Measurements from ENCODE around the gene CNDP1.

The CNDP1 gene

GRCh38 chr18:74497324-74497676 lies 37.0 kb upstream of the CNDP1 start:
- Histone ChIP-seq H3K4me1 (ENCODE audit: control insufficient read depth in 2 of 2, insufficient read depth in 1 of 2, low read depth in 1 of 2, low read length in 2 of 2) (peaks cover 5 to 13% of the 10 kb centered on the region in 2 donors), H3K36me3 (replicated peaks in 1 of 2; ENCODE audit: control insufficient read depth in 2 of 2, insufficient read depth in 2 of 2, low read length in 2 of 2) (peaks cover 8 to 46% of the 10 kb centered on the region in 2 donors), H3K4me2 (ENCODE audit: insufficient read depth, low read length, poor library complexity, severe bottlenecking) (peak overlapping the region; percentile 56), H2BK120ac (ENCODE audit: low read depth, low read length) (no peak overlapping the region), H3K27ac (replicated peaks; ENCODE audit: low read length) (no peak overlapping the region), H2AFZ (ENCODE audit: low read length) (no peak overlapping the region), H3K18ac (ENCODE audit: low read length) (no peak overlapping the region), H3K79me1 (ENCODE audit: low read depth, low read length) (peaks cover 4% of the 10 kb centered on the region), H2BK5ac (ENCODE audit: low read length) (no peak overlapping the region), H2BK12ac (ENCODE audit: low read length) (no peak overlapping the region), H3K23ac (ENCODE audit: low read depth, low read length, poor library complexity) (no peak overlapping the region), H3K14ac (ENCODE audit: low read length) (no peak overlapping the region), H4K8ac (ENCODE audit: low read depth, low read length) (no peak overlapping the region), H2AK5ac (ENCODE audit: low read depth, low read length) (no peak overlapping the region), H4K91ac (ENCODE audit: low read depth, low read length, poor library complexity) (no peak overlapping the region), H3K27me3 (ENCODE audit: control insufficient read depth in 3 of 3, insufficient read depth in 3 of 3, low read depth in 1 of 3, low read length in 3 of 3) (peaks cover 0 to 3% (median 0%) of the 10 kb centered on the region in 3 experiments), H3K4ac (ENCODE audit: low read length) (no peak overlapping the region), H3K9me3 (replicated peaks in 1 of 2; ENCODE audit: control insufficient read depth in 2 of 2, insufficient read depth in 1 of 2, low read depth in 1 of 2, low read length in 2 of 2) (peaks cover 0 to 1% of the 10 kb centered on the region in 2 donors), H3K9ac (ENCODE audit: low read depth, low read length, poor library complexity) (no peak overlapping the region), H3K4me3 (ENCODE audit: low read length in 2 of 2) (peak overlapping the region in 1 of 2 donors; percentile 86), H2BK15ac (ENCODE audit: low read length) (no peak overlapping the region)
- DNase-seq (ENCODE audit: low spot score), result no peak
- WGBS, 2 donors (ENCODE audit: extremely low coverage in 2 of 2, insufficient read length in 2 of 2, insufficient replicate concordance in 1 of 2), result no CpG with 5 or more reads among the region's 8 CpGs

GRCh38 chr18:74497778-74498177 lies 36.5 kb upstream of the CNDP1 start:
- no peak for DNase-seq (ENCODE audit: low spot score)
- Histone ChIP-seq H4K91ac (ENCODE audit: low read depth, low read length, poor library complexity) (no peak overlapping the region), H4K8ac (ENCODE audit: low read depth, low read length) (no peak overlapping the region), H2BK5ac (ENCODE audit: low read length) (no peak overlapping the region), H2BK15ac (ENCODE audit: low read length) (no peak overlapping the region), H3K9me3 (replicated peaks in 1 of 2; ENCODE audit: control insufficient read depth in 2 of 2, insufficient read depth in 1 of 2, low read depth in 1 of 2, low read length in 2 of 2) (no peaks in the 10 kb centered on the region), H3K79me1 (ENCODE audit: low read depth, low read length) (peaks cover 4% of the 10 kb centered on the region), H3K18ac (ENCODE audit: low read length) (no peak overlapping the region), H3K9ac (ENCODE audit: low read depth, low read length, poor library complexity) (no peak overlapping the region), H3K4me3 (ENCODE audit: low read length in 2 of 2) (no peak overlapping the region), H3K4ac (ENCODE audit: low read length) (no peak overlapping the region), H3K14ac (ENCODE audit: low read length) (no peak overlapping the region), H3K4me2 (ENCODE audit: insufficient read depth, low read length, poor library complexity, severe bottlenecking) (no peak overlapping the region), H2AK5ac (ENCODE audit: low read depth, low read length) (no peak overlapping the region), H2BK12ac (ENCODE audit: low read length) (no peak overlapping the region), H3K4me1 (ENCODE audit: control insufficient read depth in 2 of 2, insufficient read depth in 1 of 2, low read depth in 1 of 2, low read length in 2 of 2) (peaks cover 5 to 13% of the 10 kb centered on the region in 2 donors), H2AFZ (ENCODE audit: low read length) (no peak overlapping the region), H3K27me3 (ENCODE audit: control insufficient read depth in 3 of 3, insufficient read depth in 3 of 3, low read depth in 1 of 3, low read length in 3 of 3) (peaks cover 0 to 3% (median 0%) of the 10 kb centered on the region in 3 experiments), H2BK120ac (ENCODE audit: low read depth, low read length) (no peak overlapping the region), H3K36me3 (replicated peaks in 1 of 2; ENCODE audit: control insufficient read depth in 2 of 2, insufficient read depth in 2 of 2, low read length in 2 of 2) (peaks cover 10 to 51% of the 10 kb centered on the region in 2 donors), H3K27ac (replicated peaks; ENCODE audit: low read length) (no peak overlapping the region), H3K23ac (ENCODE audit: low read depth, low read length, poor library complexity) (no peak overlapping the region)
- no CpG with 5 or more reads among the region's 3 CpGs for WGBS, 2 donors (ENCODE audit: extremely low coverage in 2 of 2, insufficient read length in 2 of 2, insufficient replicate concordance in 1 of 2)

GRCh38 chr18:74498712-74499627 lies 35.3 kb upstream of the CNDP1 start:
- Histone ChIP-seq H3K36me3 (replicated peaks in 1 of 2; ENCODE audit: control insufficient read depth in 2 of 2, insufficient read depth in 2 of 2, low read length in 2 of 2) (peaks cover 16 to 60% of the 10 kb centered on the region in 2 donors), H3K4me2 (ENCODE audit: insufficient read depth, low read length, poor library complexity, severe bottlenecking) (no peak overlapping the region), H2AFZ (ENCODE audit: low read length) (no peak overlapping the region), H2AK5ac (ENCODE audit: low read depth, low read length) (no peak overlapping the region), H2BK12ac (ENCODE audit: low read length) (no peak overlapping the region), H2BK15ac (ENCODE audit: low read length) (no peak overlapping the region), H3K18ac (ENCODE audit: low read length) (no peak overlapping the region), H3K4me1 (ENCODE audit: control insufficient read depth in 2 of 2, insufficient read depth in 1 of 2, low read depth in 1 of 2, low read length in 2 of 2) (peaks cover 5 to 13% of the 10 kb centered on the region in 2 donors), H3K14ac (ENCODE audit: low read length) (no peak overlapping the region), H4K91ac (ENCODE audit: low read depth, low read length, poor library complexity) (no peak overlapping the region), H3K9me3 (replicated peaks in 1 of 2; ENCODE audit: control insufficient read depth in 2 of 2, insufficient read depth in 1 of 2, low read depth in 1 of 2, low read length in 2 of 2) (no peaks in the 10 kb centered on the region), H2BK5ac (ENCODE audit: low read length) (no peak overlapping the region), H3K23ac (ENCODE audit: low read depth, low read length, poor library complexity) (no peak overlapping the region), H3K9ac (ENCODE audit: low read depth, low read length, poor library complexity) (no peak overlapping the region), H3K4me3 (ENCODE audit: low read length in 2 of 2) (no peak overlapping the region), H4K8ac (ENCODE audit: low read depth, low read length) (no peak overlapping the region), H3K79me1 (ENCODE audit: low read depth, low read length) (peaks cover 4% of the 10 kb centered on the region), H3K4ac (ENCODE audit: low read length) (no peak overlapping the region), H3K27ac (replicated peaks; ENCODE audit: low read length) (no peak overlapping the region), H2BK120ac (ENCODE audit: low read depth, low read length) (no peak overlapping the region), H3K27me3 (ENCODE audit: control insufficient read depth in 3 of 3, insufficient read depth in 3 of 3, low read depth in 1 of 3, low read length in 3 of 3) (peaks cover 0 to 3% (median 0%) of the 10 kb centered on the region in 3 experiments)
- no peak for DNase-seq (ENCODE audit: low spot score)
- no CpG with 5 or more reads among the region's 14 CpGs for WGBS, 2 donors (ENCODE audit: extremely low coverage in 2 of 2, insufficient read length in 2 of 2, insufficient replicate concordance in 1 of 2)

- peaks cover 0 to 3% (median 0%) of the 10 kb centered on the region in 3 experiments for H3K27me3 ChIP-seq (ENCODE audit: control insufficient read depth in 3 of 3, insufficient read depth in 3 of 3, low read depth in 1 of 3, low read length in 3 of 3)
- no peak for DNase-seq (ENCODE audit: low spot score)
- no peak overlapping the region for H2AK5ac ChIP-seq (ENCODE audit: low read depth, low read length)
- H4K91ac ChIP-seq (ENCODE audit: low read depth, low read length, poor library complexity), result no peak overlapping the region
- no peak overlapping the region for H3K14ac ChIP-seq (ENCODE audit: low read length)
- H2BK12ac ChIP-seq (ENCODE audit: low read length), result no peak overlapping the region
- H3K18ac ChIP-seq (ENCODE audit: low read length), result no peak overlapping the region
- no peak overlapping the region for H3K27ac ChIP-seq (replicated peaks; ENCODE audit: low read length)
- no peak overlapping the region for H3K4me3 ChIP-seq (ENCODE audit: low read length in 2 of 2)
- peaks cover 5 to 13% of the 10 kb centered on the region in 2 donors for H3K4me1 ChIP-seq (ENCODE audit: control insufficient read depth in 2 of 2, insufficient read depth in 1 of 2, low read depth in 1 of 2, low read length in 2 of 2)
- no peak overlapping the region for H2BK15ac ChIP-seq (ENCODE audit: low read length)
- no CpG with 5 or more reads among the region's 9 CpGs for WGBS, 2 donors (ENCODE audit: extremely low coverage in 2 of 2, insufficient read length in 2 of 2, insufficient replicate concordance in 1 of 2)
- no peak overlapping the region for H3K4me2 ChIP-seq (ENCODE audit: insufficient read depth, low read length, poor library complexity, severe bottlenecking)
- no peak overlapping the region for H3K4ac ChIP-seq (ENCODE audit: low read length)
- H2BK120ac ChIP-seq (ENCODE audit: low read depth, low read length), result no peak overlapping the region
- peaks cover 18 to 66% of the 10 kb centered on the region in 2 donors for H3K36me3 ChIP-seq (replicated peaks in 1 of 2; ENCODE audit: control insufficient read depth in 2 of 2, insufficient read depth in 2 of 2, low read length in 2 of 2)
- H3K79me1 ChIP-seq (ENCODE audit: low read depth, low read length), result peaks cover 5% of the 10 kb centered on the region
- H3K9me3 ChIP-seq (replicated peaks in 1 of 2; ENCODE audit: control insufficient read depth in 2 of 2, insufficient read depth in 1 of 2, low read depth in 1 of 2, low read length in 2 of 2), result no peaks in the 10 kb centered on the region
- H2BK5ac ChIP-seq (ENCODE audit: low read length), result no peak overlapping the region
- H3K23ac ChIP-seq (ENCODE audit: low read depth, low read length, poor library complexity), result no peak overlapping the region
- H3K9ac ChIP-seq (ENCODE audit: low read depth, low read length, poor library complexity), result no peak overlapping the region
- no peak overlapping the region for H2AFZ ChIP-seq (ENCODE audit: low read length)
- H4K8ac ChIP-seq (ENCODE audit: low read depth, low read length), result no peak overlapping the region
Observed at GRCh38 chr18:74499633-74500032, 34.7 kb upstream of the CNDP1 start.

Data from neuronal stem cell (in vitro differentiated cells).